Nephron progenitor cell (in vitro differentiated cells): ENCODE results near the gene NLGN1.

ENCODE experiments used
- DNase-seq: peaks from one replicate; pipeline ENCODE4 v3.0.0; 2021
- H3K27ac Mint-ChIP-seq: 2 replicates; pipeline ENCODE4 v1.8.0; 2021; ENCODE audit warnings: mild to moderate bottlenecking, moderate library complexity, mixed read lengths
- H3K27me3 Mint-ChIP-seq: 2 replicates; pipeline ENCODE4 v1.8.0; 2021; ENCODE audit warnings: mild to moderate bottlenecking, low read depth, mixed read lengths; ENCODE audit not compliant: poor library complexity
- H3K36me3 Mint-ChIP-seq: 2 replicates; pipeline ENCODE4 v1.8.0; 2021; ENCODE audit warnings: low read depth, mixed read lengths
- H3K4me1 Mint-ChIP-seq: 2 replicates; pipeline ENCODE4 v1.8.0; 2021; ENCODE audit warnings: mixed read lengths
- H3K4me3 Mint-ChIP-seq: 2 replicates; pipeline ENCODE4 v1.8.0; 2021; ENCODE audit warnings: mild to moderate bottlenecking, moderate library complexity, mixed read lengths
- H3K9me3 Mint-ChIP-seq: 2 replicates; pipeline ENCODE4 v1.8.0; 2021; ENCODE audit warnings: mild to moderate bottlenecking, moderate library complexity, mixed read lengths
- CTCF ChIP-seq: fragments of 200-600 bp; sonication (generic); IDR thresholded peaks from 2 replicates; pipeline ENCODE4 v1.5.0; 2021; ENCODE audit warnings: antibody characterized with exemption

NLGN1 gene

GRCh38 chr3:174233511-174233910, 836.0 kb downstream of the NLGN1 start:
- Mint-ChIP-seq H3K36me3 (no peaks in the 10 kb centered on the region), H3K27ac (no peak overlapping the region), H3K9me3 (no peaks in the 10 kb centered on the region), H3K4me1 (peaks cover 22% of the 10 kb centered on the region), H3K27me3 (peaks cover 3% of the 10 kb centered on the region), H3K4me3 (no peak overlapping the region)
- DNase-seq = no peak
- TF ChIP-seq CTCF = no peak

GRCh38 chr3:174242311-174243041, 844.9 kb downstream of the NLGN1 start:
- TF ChIP-seq CTCF = no peak
- Mint-ChIP-seq H3K27me3 (no peaks in the 10 kb centered on the region), H3K9me3 (no peaks in the 10 kb centered on the region), H3K36me3 (no peaks in the 10 kb centered on the region), H3K4me3 (no peak overlapping the region), H3K4me1 (peaks cover 20% of the 10 kb centered on the region), H3K27ac (peak overlapping the region; percentile 85)
- no peak for DNase-seq

- Mint-ChIP-seq H3K9me3 (no peaks in the 10 kb centered on the region), H3K36me3 (no peaks in the 10 kb centered on the region), H3K27me3 (no peaks in the 10 kb centered on the region), H3K27ac (no peak overlapping the region), H3K4me3 (no peak overlapping the region), H3K4me1 (peaks cover 20% of the 10 kb centered on the region)
- peak; percentile 4 for DNase-seq
- TF ChIP-seq CTCF = no peak
Observed at GRCh38 chr3:174243171-174243570, 845.6 kb downstream of the NLGN1 start.

- DNase-seq = no peak
- Mint-ChIP-seq H3K27ac (no peak overlapping the region), H3K9me3 (no peaks in the 10 kb centered on the region), H3K27me3 (no peaks in the 10 kb centered on the region), H3K4me3 (no peak overlapping the region), H3K4me1 (peaks cover 11% of the 10 kb centered on the region), H3K36me3 (no peaks in the 10 kb centered on the region)
- TF ChIP-seq CTCF = no peak
Observed at GRCh38 chr3:174247687-174248152, 850.2 kb downstream of the NLGN1 start.

- no peak overlapping the region for H3K4me3 Mint-ChIP-seq
- no peak for TF ChIP-seq CTCF
- H3K9me3 Mint-ChIP-seq = no peaks in the 10 kb centered on the region
- no peaks in the 10 kb centered on the region for H3K27me3 Mint-ChIP-seq
- no peaks in the 10 kb centered on the region for H3K4me1 Mint-ChIP-seq
- H3K27ac Mint-ChIP-seq = no peak overlapping the region
- no peaks in the 10 kb centered on the region for H3K36me3 Mint-ChIP-seq
- DNase-seq = no peak
Observed at GRCh38 chr3:174251681-174252080, 854.1 kb downstream of the NLGN1 start.

- TF ChIP-seq CTCF = no peak
- no peaks in the 10 kb centered on the region for H3K9me3 Mint-ChIP-seq
- no peaks in the 10 kb centered on the region for H3K4me1 Mint-ChIP-seq
- H3K4me3 Mint-ChIP-seq = no peak overlapping the region
- H3K36me3 Mint-ChIP-seq = no peaks in the 10 kb centered on the region
- no peak overlapping the region for H3K27ac Mint-ChIP-seq
- no peaks in the 10 kb centered on the region for H3K27me3 Mint-ChIP-seq
- DNase-seq = no peak
Observed at GRCh38 chr3:174253196-174253823, 855.8 kb downstream of the NLGN1 start.
